Activated naive CD4-positive, alpha-beta T cell treated with anti-CD3 and anti-CD28 coated beads, Interleukin-2, amount 10 ng/mL, durations not matched to agents 7 days and 5 days (primary cell): ENCODE measurements around the gene ADAM11.
"Not testable (repeated sequence)": the region's sequence is repeated elsewhere in the genome, so short reads cannot be mapped to it uniquely, and the experiment has no call there.

Experiments
- CTCF ChIA-PET: fragments of 350-600 bp; sonication (Branson Sonifier 250); formaldehyde crosslinking; loops from one replicate; lab custom pipeline; 2021; ENCODE audit warnings: antibody characterized with exemption; lab: Charles Lee
- DNase-seq: peaks from one replicate; pipeline ENCODE4 v3.0.0-alpha.2; 2020
- H3K27ac Mint-ChIP-seq: one replicate; pipeline ENCODE4 v1.8.0; 2021; ENCODE audit warnings: mild to moderate bottlenecking, moderate library complexity, mixed read lengths
- H3K27me3 Mint-ChIP-seq: one replicate; pipeline ENCODE4 v1.8.0; 2021; ENCODE audit warnings: mild to moderate bottlenecking, mixed read lengths
- H3K36me3 Mint-ChIP-seq: one replicate; pipeline ENCODE4 v1.8.0; 2021; ENCODE audit warnings: mixed read lengths
- H3K4me1 Mint-ChIP-seq: one replicate; pipeline ENCODE4 v1.8.0; 2021; ENCODE audit warnings: mixed read lengths
- H3K4me3 Mint-ChIP-seq: one replicate; pipeline ENCODE4 v1.8.0; 2021; ENCODE audit warnings: mild to moderate bottlenecking, moderate library complexity, mixed read lengths
- H3K9me3 Mint-ChIP-seq: one replicate; pipeline ENCODE4 v1.8.0; 2021; ENCODE audit warnings: mixed read lengths

Gene ADAM11

DNA sequence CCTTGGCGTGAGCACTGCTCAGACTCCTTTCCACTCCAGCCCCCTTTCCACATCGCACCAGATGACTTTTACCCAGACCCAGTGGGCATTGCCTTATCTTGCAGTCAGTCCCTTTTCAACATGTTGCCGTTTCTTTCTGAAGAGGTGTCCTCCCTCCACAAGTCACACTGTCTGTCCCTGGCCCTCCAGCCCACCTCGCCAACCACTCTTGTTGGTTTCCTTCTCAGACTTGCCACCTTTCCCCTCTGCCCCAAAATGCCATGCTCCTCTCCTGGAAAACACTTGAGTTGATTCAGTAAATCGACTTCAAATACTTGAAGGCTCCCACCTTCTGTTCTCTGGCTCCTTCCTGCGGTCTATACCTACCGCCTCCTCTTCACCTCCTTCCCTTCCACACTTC is 7.5 kb upstream of the ADAM11 start:
- Mint-ChIP-seq H3K36me3 (peaks cover 7% of the 10 kb centered on the region), H3K27me3 (peaks cover 13% of the 10 kb centered on the region), H3K4me3 (no peak overlapping the region), H3K4me1 (no peaks in the 10 kb centered on the region), H3K27ac (no peak overlapping the region), H3K9me3 (no peaks in the 10 kb centered on the region)
- CTCF ChIA-PET: no interaction called here
- DNase-seq: no peak

DNA sequence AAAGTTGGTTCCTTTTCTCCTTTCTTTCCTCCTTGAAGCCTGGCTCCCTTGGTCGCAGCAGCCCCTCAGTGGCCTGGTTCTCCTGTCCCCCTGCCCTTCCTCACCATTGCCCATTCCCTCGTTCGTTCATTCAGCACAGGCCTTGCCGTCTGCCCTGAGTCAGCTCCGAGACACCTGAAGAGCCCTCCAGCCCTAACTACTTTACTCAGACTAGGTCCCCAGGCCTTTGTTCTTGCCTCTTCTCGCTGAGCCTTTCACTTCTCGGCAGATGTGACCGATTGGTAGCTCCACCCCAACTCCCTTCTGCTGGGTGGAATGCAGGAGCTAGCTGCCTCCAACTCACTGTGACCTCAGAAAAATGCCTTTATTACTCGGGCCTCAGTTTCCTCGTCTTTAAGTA is 7.0 kb upstream of the ADAM11 start:
- CTCF ChIA-PET: no interaction called here
- Mint-ChIP-seq H3K36me3 (peaks cover 7% of the 10 kb centered on the region), H3K4me1 (no peaks in the 10 kb centered on the region), H3K4me3 (no peak overlapping the region), H3K9me3 (no peaks in the 10 kb centered on the region), H3K27ac (no peak overlapping the region), H3K27me3 (peaks cover 17% of the 10 kb centered on the region)
- DNase-seq: no peak

DNA sequence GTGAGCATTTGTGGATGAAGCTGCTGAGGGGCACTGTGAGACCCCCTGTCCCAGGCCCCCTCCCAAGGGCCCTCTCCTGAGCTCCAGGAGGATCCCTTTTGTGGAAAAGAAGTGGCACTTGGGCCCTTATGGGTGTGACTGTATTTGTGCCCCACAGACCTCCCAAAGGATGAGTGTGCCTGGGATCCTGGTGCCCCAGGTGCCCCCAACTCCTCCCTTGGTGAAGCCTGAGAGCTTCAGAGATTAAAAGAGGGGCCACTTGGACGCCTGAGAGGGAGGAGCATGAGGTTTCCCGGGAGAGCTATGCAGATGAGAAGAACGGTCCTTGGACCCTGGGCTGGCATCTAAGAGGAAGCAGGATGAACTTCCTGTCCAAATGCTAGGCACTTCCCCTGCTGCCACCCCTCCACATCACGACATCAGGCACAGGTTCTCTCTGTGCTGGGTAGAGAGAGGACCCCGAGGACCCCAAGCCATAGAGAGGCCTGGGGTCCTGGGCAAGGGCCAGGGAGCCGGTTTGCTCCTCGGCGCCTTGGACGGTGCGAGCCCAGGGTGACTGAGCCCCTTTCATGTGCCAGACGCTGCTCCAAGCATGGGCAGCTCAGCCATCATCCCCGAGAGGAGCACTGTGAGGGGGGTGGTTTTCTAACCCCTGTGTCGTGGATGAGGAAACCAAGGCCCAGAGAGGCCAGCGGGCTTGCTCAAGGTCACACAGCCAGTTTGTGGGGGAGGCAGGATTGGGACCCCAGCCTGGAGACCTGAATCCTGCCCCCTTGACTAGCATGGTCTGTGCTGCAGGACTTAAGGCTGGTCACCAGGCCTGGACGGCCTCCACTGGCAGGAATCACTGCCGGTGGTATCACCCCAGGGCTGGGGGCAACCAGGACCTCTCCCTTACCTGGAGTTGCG is 5.6 kb upstream of the ADAM11 start:
- Mint-ChIP-seq H3K36me3 (peaks cover 7% of the 10 kb centered on the region), H3K27ac (no peak overlapping the region), H3K9me3 (no peaks in the 10 kb centered on the region), H3K27me3 (peaks cover 31% of the 10 kb centered on the region), H3K4me1 (no peaks in the 10 kb centered on the region), H3K4me3 (no peak overlapping the region)
- DNase-seq: no peak
- CTCF ChIA-PET: no interaction called here

DNA sequence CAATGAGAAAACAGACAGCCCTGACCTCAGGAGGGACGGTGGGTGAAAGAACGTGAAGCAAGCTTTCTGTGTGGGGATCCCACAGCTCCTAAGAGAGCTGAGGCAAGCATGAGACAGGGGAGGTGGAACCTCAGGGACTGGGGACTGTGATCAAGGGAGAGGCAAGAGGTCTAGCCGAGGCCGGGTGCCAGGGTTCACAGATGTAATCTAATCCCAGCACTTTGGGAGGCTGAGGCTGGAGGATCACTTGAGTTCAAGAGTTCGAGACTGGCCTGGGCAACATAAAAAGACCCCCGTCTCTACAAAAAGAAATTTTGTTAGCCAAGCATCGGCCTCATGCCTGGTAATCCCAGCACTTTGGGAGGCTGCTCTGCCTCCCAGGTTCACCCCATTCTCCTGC is 4.5 kb upstream of the ADAM11 start:
- no peaks in the 10 kb centered on the region for H3K9me3 Mint-ChIP-seq

DNA sequence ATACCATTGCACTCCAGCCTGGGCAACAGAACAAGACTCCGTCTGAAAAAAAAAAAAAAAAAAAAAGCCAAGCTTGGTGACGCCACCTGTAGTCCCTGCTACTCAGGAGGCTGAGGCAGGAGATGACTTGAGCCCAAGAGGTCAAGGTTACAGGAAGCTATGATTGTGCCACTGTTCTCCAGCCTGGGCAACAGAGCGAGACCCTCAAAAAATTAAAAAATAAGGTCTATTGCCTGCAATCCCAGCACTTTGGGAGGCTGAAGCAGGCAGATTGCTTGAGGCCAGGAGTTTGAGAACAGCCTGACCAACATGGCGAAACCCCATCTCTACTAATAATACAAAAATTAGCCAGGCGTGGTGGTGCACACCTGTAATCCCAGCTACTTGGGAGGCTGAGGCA is 3.6 kb upstream of the ADAM11 start:
- H3K36me3 Mint-ChIP-seq, H3K27ac Mint-ChIP-seq: not testable (repeated sequence)
- peaks cover 48% of the 10 kb centered on the region for H3K27me3 Mint-ChIP-seq

More for the DNA sequence above, 4.5 kb upstream of the ADAM11 start:
- peaks cover 39% of the 10 kb centered on the region for H3K27me3 Mint-ChIP-seq
- H3K27ac Mint-ChIP-seq: no peak overlapping the region
- no peaks in the 10 kb centered on the region for H3K4me1 Mint-ChIP-seq
- no peak for DNase-seq
- H3K4me3 Mint-ChIP-seq: no peak overlapping the region
- CTCF ChIA-PET: no interaction called here
- H3K36me3 Mint-ChIP-seq: peaks cover 7% of the 10 kb centered on the region

DNA sequence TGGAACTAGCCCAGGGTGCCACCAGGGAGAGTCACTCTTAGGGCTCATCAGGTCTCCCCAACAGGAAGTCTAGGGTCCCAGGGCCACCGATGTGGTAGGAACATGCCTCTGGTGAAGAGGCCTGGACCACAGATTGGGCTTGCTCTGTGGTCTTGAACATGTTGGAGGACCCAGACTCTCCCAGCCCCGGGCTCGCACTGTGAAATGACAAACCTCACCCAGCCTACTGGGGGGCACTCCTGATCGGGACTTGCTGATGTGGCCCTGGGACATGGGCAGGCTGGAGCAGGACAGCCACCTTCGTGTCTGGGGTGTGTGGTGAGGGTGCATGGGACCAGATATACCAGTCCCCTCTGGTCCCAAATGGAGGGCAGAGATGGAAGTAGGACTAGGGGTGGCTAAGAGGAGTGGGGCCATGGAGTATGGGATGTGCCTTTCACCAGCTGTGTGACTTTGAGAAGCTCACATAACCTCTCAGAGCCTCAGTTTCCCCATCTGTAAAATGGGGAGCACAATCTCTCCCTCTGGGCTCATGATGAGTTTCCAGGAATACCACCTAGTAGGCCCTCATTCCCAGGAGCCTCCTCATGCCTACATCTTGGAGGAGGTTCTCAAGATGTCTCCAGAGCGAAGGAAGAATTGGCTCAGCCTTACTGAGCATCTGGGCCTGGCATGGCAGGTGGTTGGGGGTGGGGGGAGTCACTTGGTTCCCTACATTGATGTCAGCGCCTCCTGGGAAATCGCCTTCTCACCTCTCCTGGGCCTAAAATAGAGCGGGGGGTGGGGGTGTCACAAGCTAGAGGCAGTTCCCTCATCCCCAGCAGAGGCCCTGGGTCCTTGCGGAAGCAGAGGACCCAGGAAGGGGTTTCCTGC is 1.5 kb upstream of the ADAM11 start:
- Mint-ChIP-seq H3K4me1 (no peaks in the 10 kb centered on the region), H3K4me3 (no peak overlapping the region)
- CTCF ChIA-PET: interaction anchor here (0.7 kb wide), 1 partner anchor 17 kb away, joined by 4 read pairs; no protein-coding TSS in a partner anchor

More for the DNA sequence above, 3.6 kb upstream of the ADAM11 start:
- H3K4me3 Mint-ChIP-seq, CTCF ChIA-PET, H3K9me3 Mint-ChIP-seq, H3K4me1 Mint-ChIP-seq, DNase-seq: not testable (repeated sequence)

DNA sequence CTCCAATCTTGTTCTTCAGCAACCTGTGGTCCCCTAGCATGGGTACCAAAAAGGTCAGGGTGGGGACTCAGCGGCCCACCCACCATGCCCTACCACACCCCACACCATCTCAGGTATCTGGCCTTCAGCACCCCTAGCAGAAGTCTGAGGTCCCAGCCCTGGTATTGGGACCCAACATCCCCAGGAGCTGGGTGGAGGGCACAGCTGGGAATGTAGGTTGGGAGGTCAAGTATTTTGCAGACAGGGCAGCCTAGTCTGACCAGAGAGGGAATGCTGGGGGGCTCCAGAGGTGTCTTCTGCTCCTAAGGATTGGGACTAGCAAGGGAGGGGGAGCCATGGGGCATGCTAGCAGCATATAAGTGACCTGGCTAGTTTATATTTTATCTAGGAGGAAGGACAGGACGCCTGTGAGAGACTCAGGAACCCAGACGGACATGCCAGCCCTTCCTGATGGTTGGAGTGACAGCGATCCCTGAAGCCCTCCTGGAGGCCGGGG is 822 bp upstream of the ADAM11 start:
- no peaks in the 10 kb centered on the region for H3K36me3 Mint-ChIP-seq

More for the DNA sequence above, 1.5 kb upstream of the ADAM11 start:
- no peaks in the 10 kb centered on the region for H3K36me3 Mint-ChIP-seq
- H3K27me3 Mint-ChIP-seq: peaks cover 69% of the 10 kb centered on the region
- no peak for DNase-seq
- H3K9me3 Mint-ChIP-seq: no peaks in the 10 kb centered on the region
- H3K27ac Mint-ChIP-seq: no peak overlapping the region

DNA sequence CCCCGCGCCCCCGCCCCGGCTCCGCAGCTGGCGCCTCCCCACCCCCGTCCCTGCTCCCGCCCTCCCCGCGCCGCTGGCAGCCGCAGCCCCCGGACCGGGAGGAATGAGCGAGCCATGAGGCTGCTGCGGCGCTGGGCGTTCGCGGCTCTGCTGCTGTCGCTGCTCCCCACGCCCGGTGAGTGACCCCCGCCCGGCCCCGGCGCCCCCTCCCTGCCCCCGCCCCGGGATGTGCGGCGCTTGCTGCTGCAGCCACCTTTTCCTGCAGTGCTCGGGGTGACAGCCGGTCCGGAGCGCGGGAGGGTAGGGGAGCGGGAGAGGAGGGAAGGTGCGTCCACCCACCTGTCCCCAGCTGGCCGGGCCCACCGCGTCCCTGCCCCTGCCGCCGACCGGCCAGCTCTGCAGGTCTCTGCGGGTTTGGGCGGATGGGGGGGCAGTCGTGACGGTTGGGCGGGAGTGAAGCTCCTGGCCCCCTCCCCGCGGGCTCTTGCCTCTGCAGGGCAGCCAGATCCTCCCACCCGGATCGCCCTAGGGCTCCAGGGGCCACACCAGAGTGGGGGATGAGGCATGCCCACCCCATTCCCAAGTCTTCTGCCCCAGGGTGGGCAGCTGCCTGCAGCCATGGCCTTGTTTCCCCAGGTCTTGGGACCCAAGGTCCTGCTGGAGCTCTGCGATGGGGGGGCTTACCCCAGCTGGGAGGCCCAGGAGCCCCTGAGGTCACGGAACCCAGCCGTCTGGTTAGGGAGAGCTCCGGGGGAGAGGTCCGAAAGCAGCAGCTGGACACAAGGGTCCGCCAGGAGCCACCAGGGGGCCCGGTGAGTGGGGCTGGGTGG is 513 bp downstream of the ADAM11 start:
- H3K36me3 Mint-ChIP-seq: no peaks in the 10 kb centered on the region
- H3K4me3 Mint-ChIP-seq: no peak overlapping the region
- H3K27ac Mint-ChIP-seq: no peak overlapping the region
- DNase-seq: no peak
- CTCF ChIA-PET: interaction anchor here (0.6 to 1.2 kb wide), 2 partner anchors 16 to 120 kb away, joined by 3 to 5 read pairs; no protein-coding TSS in a partner anchor
- H3K9me3 Mint-ChIP-seq: no peaks in the 10 kb centered on the region
- no peaks in the 10 kb centered on the region for H3K4me1 Mint-ChIP-seq
- peaks cover 88% of the 10 kb centered on the region for H3K27me3 Mint-ChIP-seq

More for the DNA sequence above, 822 bp upstream of the ADAM11 start:
- CTCF ChIA-PET: interaction anchor here (0.7 kb wide), 1 partner anchor 16 kb away, joined by 4 read pairs; no protein-coding TSS in a partner anchor
- H3K4me3 Mint-ChIP-seq: peak overlapping the region; percentile 31
- H3K9me3 Mint-ChIP-seq: no peaks in the 10 kb centered on the region
- no peak overlapping the region for H3K27ac Mint-ChIP-seq
- no peak for DNase-seq
- H3K4me1 Mint-ChIP-seq: no peaks in the 10 kb centered on the region
- H3K27me3 Mint-ChIP-seq: peaks cover 76% of the 10 kb centered on the region

DNA sequence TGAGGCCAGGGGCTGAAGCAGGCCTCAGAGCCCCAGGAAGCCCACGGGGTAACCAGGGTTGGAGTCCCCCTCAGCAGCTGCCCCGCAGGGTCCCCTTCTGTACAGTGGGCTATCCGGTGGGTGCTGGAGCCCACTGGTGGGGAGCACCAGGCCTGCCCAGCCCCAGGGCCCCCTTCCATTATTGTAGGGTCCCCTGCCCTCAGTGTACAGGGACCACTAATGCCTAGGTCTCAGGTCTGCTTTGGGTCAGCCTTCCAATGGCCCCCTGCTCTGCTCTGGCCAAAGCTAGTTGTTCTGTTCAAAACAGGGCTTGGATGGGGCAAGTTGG is 1.1 kb downstream of the ADAM11 start:
- Mint-ChIP-seq H3K27me3 (peaks cover 93% of the 10 kb centered on the region), H3K4me3 (no peak overlapping the region), H3K9me3 (no peaks in the 10 kb centered on the region), H3K4me1 (no peaks in the 10 kb centered on the region), H3K36me3 (no peaks in the 10 kb centered on the region), H3K27ac (no peak overlapping the region)
- CTCF ChIA-PET: interaction anchor here (0.6 to 1.2 kb wide), 2 partner anchors 15 to 119 kb away, joined by 3 to 5 read pairs; no protein-coding TSS in a partner anchor
- no peak for DNase-seq

DNA sequence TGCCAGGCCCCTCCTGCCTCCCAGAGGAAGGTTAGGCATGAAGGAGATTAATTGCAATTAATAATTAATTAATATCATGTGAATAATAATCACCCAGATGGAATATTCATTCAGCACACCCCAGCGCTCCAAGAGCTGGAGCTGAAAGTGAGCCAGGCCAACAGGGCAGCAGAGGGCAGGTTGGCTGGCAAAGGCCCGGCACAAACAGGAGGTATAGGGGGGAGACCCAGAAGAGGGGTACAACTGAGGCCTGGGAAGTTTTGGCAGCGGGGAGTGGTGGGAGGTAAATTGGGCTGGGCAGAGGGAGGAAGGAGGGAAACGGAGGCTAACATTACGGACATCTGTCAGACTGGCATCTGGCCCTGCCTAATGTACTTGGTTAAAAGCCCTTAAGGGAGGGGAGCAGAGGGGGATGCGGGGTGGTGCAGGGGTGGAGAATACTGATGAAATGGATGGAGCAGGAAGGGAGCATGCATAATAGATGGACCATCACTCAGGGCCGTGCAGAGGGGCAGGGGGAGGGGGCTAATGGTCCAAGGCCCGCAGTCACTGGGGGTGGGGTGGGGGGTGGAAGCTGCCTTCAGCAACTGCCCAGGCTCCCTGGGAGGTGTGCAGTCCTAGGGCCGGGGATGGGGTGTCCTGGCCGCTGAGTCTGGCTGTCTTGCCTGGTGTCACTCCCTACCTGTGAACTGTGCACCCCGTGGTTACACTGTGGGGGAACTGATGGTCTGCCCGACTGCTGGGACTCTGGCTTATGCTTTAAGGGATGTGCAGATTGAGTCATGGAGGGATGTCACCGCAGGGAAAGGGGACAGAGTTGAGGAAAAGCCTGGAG is 1.9 kb downstream of the ADAM11 start:
- Mint-ChIP-seq H3K27me3 (peaks cover 90% of the 10 kb centered on the region), H3K9me3 (no peaks in the 10 kb centered on the region), H3K4me3 (no peak overlapping the region), H3K36me3 (no peaks in the 10 kb centered on the region), H3K27ac (no peak overlapping the region), H3K4me1 (no peaks in the 10 kb centered on the region)
- CTCF ChIA-PET: interaction anchor here (1.2 kb wide), 1 partner anchor 15 kb away, joined by 5 read pairs; no protein-coding TSS in a partner anchor
- no peak for DNase-seq

DNA sequence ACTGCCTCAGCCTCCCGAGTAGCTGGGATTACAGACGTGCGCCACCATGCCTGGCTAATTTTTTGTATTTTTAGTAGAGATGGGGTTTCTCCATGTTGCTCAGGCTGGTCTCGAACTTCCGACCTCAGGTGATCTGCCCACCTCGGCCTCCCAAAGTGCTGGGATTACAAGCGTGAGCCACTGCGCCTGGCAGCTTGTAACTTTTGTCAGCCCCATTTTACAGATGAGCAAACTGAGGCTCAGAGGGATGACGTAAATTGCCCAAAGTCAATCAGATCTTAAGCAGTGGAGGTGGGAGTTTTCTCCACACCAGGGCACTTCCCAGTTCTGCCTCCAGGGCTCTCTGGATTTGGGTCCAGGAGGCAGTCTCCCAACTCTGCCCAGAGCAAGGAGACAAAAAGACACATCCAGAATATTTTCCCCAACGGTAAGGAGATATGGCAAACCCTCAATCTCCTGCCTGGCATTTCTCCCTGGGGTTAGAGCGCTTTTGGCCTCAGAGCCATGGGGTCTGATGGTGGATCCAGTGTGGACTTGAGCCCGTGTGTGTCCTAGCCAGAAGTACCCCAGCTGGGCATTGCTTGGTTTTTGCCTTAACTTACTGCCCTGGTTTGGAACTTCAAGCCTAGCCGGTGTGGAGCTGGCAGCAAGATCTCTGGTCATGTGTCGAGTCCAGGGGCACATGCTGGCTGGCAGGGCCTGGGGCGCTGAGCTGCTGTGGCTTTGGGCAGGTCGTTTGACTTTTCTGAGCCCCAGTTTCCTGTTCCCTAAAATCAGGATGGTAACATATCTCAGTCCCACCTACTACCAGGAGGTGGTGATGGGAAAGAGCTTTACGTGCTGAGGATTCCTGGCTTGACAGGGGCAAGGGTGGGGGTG is 3.4 kb downstream of the ADAM11 start:
- CTCF ChIA-PET: no interaction called here
- no peak for DNase-seq
- Mint-ChIP-seq H3K36me3 (no peaks in the 10 kb centered on the region), H3K4me3 (no peak overlapping the region), H3K9me3 (no peaks in the 10 kb centered on the region), H3K4me1 (no peaks in the 10 kb centered on the region), H3K27me3 (peaks cover 88% of the 10 kb centered on the region), H3K27ac (no peak overlapping the region)

DNA sequence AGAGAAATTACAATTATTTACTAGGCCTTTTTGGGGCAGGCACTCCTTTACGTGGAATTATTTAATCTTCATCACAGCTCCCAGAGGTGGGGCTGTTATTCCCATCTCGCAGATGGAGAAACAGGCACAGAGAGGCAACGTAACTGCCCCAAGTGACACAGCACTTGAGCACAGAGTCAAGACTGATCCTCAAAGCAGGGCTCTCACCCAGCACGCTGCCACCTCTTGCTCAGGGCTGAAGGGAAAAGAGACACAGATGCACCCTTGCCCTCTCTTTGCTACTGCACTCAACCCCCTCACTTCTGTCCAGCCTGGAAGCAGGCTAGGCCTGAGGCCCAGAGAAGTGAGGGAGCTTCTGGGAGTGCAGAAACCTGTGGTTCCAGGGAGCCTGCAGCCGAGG is 4.4 kb downstream of the ADAM11 start:
- Mint-ChIP-seq H3K27me3 (peaks cover 88% of the 10 kb centered on the region), H3K9me3 (no peaks in the 10 kb centered on the region), H3K4me1 (peaks cover 5% of the 10 kb centered on the region), H3K4me3 (no peak overlapping the region), H3K27ac (no peak overlapping the region), H3K36me3 (no peaks in the 10 kb centered on the region)
- CTCF ChIA-PET: no interaction called here
- no peak for DNase-seq
